H1 (cell line): ENCODE results near the gene TUBGCP2. TPM values are rescaled to one million over a fixed set of nuclear protein-coding genes. Genes with fewer than 3 reads are reported as not detected.

ENCODE experiments used
- CTCF ChIA-PET: fragments of 300-600 bp; sonication (Branson Sonifier 250); formaldehyde crosslinking; loops from one replicate; lab custom pipeline; 2021; ENCODE audit not compliant: partially characterized antibody; lab: Charles Lee
- POLR2A ChIA-PET: fragments of 300-600 bp; sonication (Branson Sonifier 250); formaldehyde crosslinking; loops from one replicate; lab custom pipeline; 2021; ENCODE audit warnings: inconsistent platforms; ENCODE audit not compliant: partially characterized antibody; lab: Charles Lee
- DNase-seq, 2 experiments: peaks; one replicate each; pipeline versions ENCODE4 v3.0.0 to v3.0.0-alpha.2; 2010 to 2022; ENCODE audit warnings: low spot score in 2 of 2, low read depth in 1 of 2, mixed read lengths in 1 of 2
- FAIRE-seq: peaks from 2 replicates; lab custom pipeline; 2011; peaks lifted over from hg19 to GRCh38; lab: Jason Lieb, UNC
- H2AFZ ChIP-seq: 2 replicates; pipeline ENCODE4 v1.8.1; 2012; ENCODE audit warnings: low read length, inconsistent platforms
- H2AK5ac ChIP-seq: 2 replicates; pipeline ENCODE4 v1.6.1; 2013; ENCODE audit warnings: low read depth, low read length
- H2BK120ac ChIP-seq: replicated peaks from 2 replicates; pipeline ENCODE3; 2013; ENCODE audit warnings: low read depth, low read length, inconsistent platforms
- H2BK12ac ChIP-seq: 2 replicates; pipeline ENCODE4 v1.6.1; 2013; ENCODE audit warnings: low read depth, low read length
- H2BK15ac ChIP-seq: 2 replicates; pipeline ENCODE4 v1.6.1; 2013; ENCODE audit warnings: low read length
- H2BK20ac ChIP-seq: 2 replicates; pipeline ENCODE4 v1.6.1; 2013; ENCODE audit warnings: low read length
- H2BK5ac ChIP-seq: 2 replicates; pipeline ENCODE4 v1.6.1; 2013; ENCODE audit warnings: low read depth, low read length
- H3K14ac ChIP-seq: 2 replicates; pipeline ENCODE4 v1.6.1; 2013; ENCODE audit warnings: inconsistent platforms; ENCODE audit not compliant: insufficient read length
- H3K18ac ChIP-seq: 2 replicates; pipeline ENCODE4 v1.6.1; 2013; ENCODE audit warnings: low read length; ENCODE audit errors: extremely low read depth
- H3K23ac ChIP-seq: 2 replicates; pipeline ENCODE4 v1.6.1; 2013; ENCODE audit warnings: inconsistent platforms; ENCODE audit not compliant: insufficient read length
- H3K23me2 ChIP-seq: 2 replicates; pipeline ENCODE4 v1.6.1; 2013; ENCODE audit warnings: low read depth, low read length
- H3K27ac ChIP-seq: 2 replicates; pipeline ENCODE4 v1.6.1; 2011; ENCODE audit warnings: low read depth, low read length, inconsistent platforms
- H3K27me3 ChIP-seq, 4 experiments: replicated peaks in 1 of 4; 1 replicate in 1 of 4; 2 replicates in 3 of 4; pipeline versions ENCODE4 v1.6.1 to v1.8.1; 2011 to 2013; ENCODE audit warnings: low read length in 3 of 4, mild to moderate bottlenecking in 3 of 4, inconsistent platforms in 2 of 4, mixed read lengths in 2 of 4, moderate library complexity in 1 of 4; ENCODE audit not compliant: control insufficient read depth in 3 of 4, insufficient read depth in 3 of 4; ENCODE audit errors: extremely low read depth in 1 of 4
- H3K36me3 ChIP-seq, 4 experiments: 2 replicates each; pipeline versions ENCODE4 v1.6.1 to v1.8.1; 2011 to 2013; ENCODE audit warnings: mild to moderate bottlenecking in 4 of 4, low read length in 3 of 4, moderate library complexity in 2 of 4, control low read depth in 1 of 4, inconsistent platforms in 1 of 4; ENCODE audit not compliant: insufficient read depth in 4 of 4, control insufficient read depth in 2 of 4
- H3K4ac ChIP-seq: replicated peaks from 2 replicates; pipeline ENCODE3; 2013; ENCODE audit warnings: low read length, low read depth, mixed read lengths, inconsistent platforms; ENCODE audit not compliant: insufficient read length
- H3K4me1 ChIP-seq, 4 experiments: replicated peaks in 1 of 4; 1 replicate in 1 of 4; 2 replicates in 3 of 4; pipeline versions ENCODE4 v1.6.1 to v1.8.1; 2011 to 2013; ENCODE audit warnings: low read length in 3 of 4, inconsistent platforms in 2 of 4, mixed read lengths in 1 of 4; ENCODE audit not compliant: insufficient read depth in 4 of 4, control insufficient read depth in 3 of 4
- H3K4me2 ChIP-seq, 2 experiments: 2 replicates each; pipeline versions ENCODE4 v1.6.1 to v1.8.1; 2011 to 2013; ENCODE audit warnings: low read depth in 2 of 2, low read length in 2 of 2, control low read depth in 1 of 2, inconsistent platforms in 1 of 2, mild to moderate bottlenecking in 1 of 2; ENCODE audit not compliant: insufficient read depth in 1 of 2
- H3K4me3 ChIP-seq, 4 experiments: fragments of 200-600, 300-600 bp in 1 of 4; sonication (generic), shearing (Covaris generic), sonication (Bioruptor Twin) in 1 of 4; 2 replicates each; pipeline versions ENCODE4 v1.5.1 to v1.8.1; 2011 to 2016; ENCODE audit warnings: low read length in 4 of 4, low read depth in 3 of 4, control low read depth in 2 of 4, inconsistent platforms in 2 of 4, mild to moderate bottlenecking in 2 of 4, mixed read lengths in 1 of 4, moderate library complexity in 1 of 4; ENCODE audit not compliant: insufficient read depth in 2 of 4; ENCODE audit errors: extremely low read depth in 1 of 4
- H3K56ac ChIP-seq: replicated peaks from 2 replicates; pipeline ENCODE3; 2013; ENCODE audit warnings: low read depth, mild to moderate bottlenecking, mixed read lengths, low read length, inconsistent platforms; ENCODE audit not compliant: insufficient read length
- H3K79me1 ChIP-seq: 2 replicates; pipeline ENCODE4 v1.6.1; 2013; ENCODE audit warnings: low read depth, low read length, control low read depth
- H3K79me2 ChIP-seq, 2 experiments: 2 replicates each; pipeline versions ENCODE4 v1.6.1 to v1.8.1; 2012 to 2013; ENCODE audit warnings: low read length in 2 of 2, mild to moderate bottlenecking in 2 of 2, inconsistent platforms in 1 of 2; ENCODE audit not compliant: insufficient read depth in 2 of 2, control insufficient read depth in 1 of 2
- H3K9ac ChIP-seq, 4 experiments: replicated peaks in 1 of 4; 1 replicate in 1 of 4; 2 replicates in 3 of 4; pipeline versions ENCODE4 v1.6.1 to v1.8.1; 2011 to 2013; ENCODE audit warnings: low read depth in 3 of 4, low read length in 3 of 4, control low read depth in 2 of 4, mild to moderate bottlenecking in 2 of 4, moderate library complexity in 2 of 4, inconsistent platforms in 1 of 4; ENCODE audit errors: extremely low read depth in 1 of 4
- H3K9me3 ChIP-seq, 2 experiments: 2 replicates each; pipeline versions ENCODE4 v1.6.1 to v1.8.1; 2012 to 2013; ENCODE audit warnings: mild to moderate bottlenecking in 2 of 2, moderate library complexity in 2 of 2, control low read depth in 1 of 2, inconsistent platforms in 1 of 2, low read depth in 1 of 2, low read length in 1 of 2, mixed read lengths in 1 of 2; ENCODE audit not compliant: insufficient read depth in 2 of 2
- H4K20me1 ChIP-seq, 2 experiments: replicated peaks in 1 of 2; 2 replicates each; pipeline versions ENCODE3 to v1.8.1; 2011 to 2013; ENCODE audit warnings: inconsistent platforms in 2 of 2, low read length in 2 of 2, mild to moderate bottlenecking in 1 of 2; ENCODE audit not compliant: insufficient read depth in 2 of 2, control insufficient read depth in 1 of 2
- H4K5ac ChIP-seq: 2 replicates; pipeline ENCODE4 v1.6.1; 2013; ENCODE audit warnings: low read length, low read depth, mixed read lengths, inconsistent platforms; ENCODE audit not compliant: insufficient read length
- H4K8ac ChIP-seq: 2 replicates; pipeline ENCODE4 v1.8.0; 2013; ENCODE audit warnings: mild to moderate bottlenecking, moderate library complexity, low read length, inconsistent platforms; ENCODE audit not compliant: insufficient read depth; ENCODE audit errors: extremely low read depth
- H4K91ac ChIP-seq: replicated peaks from 2 replicates; pipeline ENCODE3; 2013; ENCODE audit warnings: low read length, mixed read lengths, inconsistent platforms; ENCODE audit not compliant: insufficient read length
- CEBPB ChIP-seq: IDR thresholded peaks from 2 replicates; pipeline ENCODE4 v1.6.1; 2012; ENCODE audit warnings: low read depth, low read length
- JUND ChIP-seq: IDR thresholded peaks from 2 replicates; pipeline ENCODE4 v1.6.1; 2011; ENCODE audit warnings: mild to moderate bottlenecking, improper control_type of control experiment, low read length
- SIN3A ChIP-seq, 2 experiments: IDR thresholded peaks in 1 of 2; conservative IDR thresholded peaks in 1 of 2; 2 replicates each; pipeline ENCODE4 v1.6.1; 2011 to 2012; ENCODE audit warnings: low read length in 2 of 2, improper control_type of control experiment in 1 of 2, low read depth in 1 of 2, mild to moderate bottlenecking in 1 of 2
- SIRT6 ChIP-seq: IDR thresholded peaks from one replicate; pipeline ENCODE4 v1.7.1; 2012; ENCODE audit warnings: low read length, inconsistent platforms
- TCF12 ChIP-seq: IDR thresholded peaks from 2 replicates; pipeline ENCODE4 v1.6.1; 2011; ENCODE audit warnings: low read depth, mild to moderate bottlenecking, low read length
- WGBS, 2 experiments: shearing (Covaris generic) in 1 of 2; methylation state at CpG; one replicate each; pipeline versions ENCODE4 v1.1.6 to v1.1.7; 2013 to 2015; ENCODE audit warnings: low lambda C conversion rate in 2 of 2, mixed read lengths in 2 of 2, inconsistent platforms in 1 of 2, low coverage in 1 of 2, missing lambda C conversion rate in 1 of 2; ENCODE audit not compliant: insufficient replicate concordance in 2 of 2, insufficient coverage in 1 of 2, insufficient read length in 1 of 2; ENCODE audit errors: extremely low coverage in 1 of 2, missing lambda C conversion rate in 1 of 2; 5-methylcytosine and 5-hydroxymethylcytosine counted together
- polyA plus RNA-seq, 7 experiments: library from polyadenylated mRNA; depleted of rRNA in 3 of 7; stranded (reverse) in 5 of 7; unstranded in 2 of 7; fragments of >200 nt in 5 of 7; fragments of 200-250 nt in 2 of 7; gene quantifications; 1 replicate in 5 of 7; 2 replicates in 1 of 7; 4 replicates in 1 of 7; pipeline versions ENCODE4 v1.2.1 to v1.2.3, GENCODE V29; 2011 to 2013; ENCODE audit warnings: missing spikeins in 2 of 7, mixed read lengths in 2 of 7
- total RNA-seq: library from RNA; stranded (reverse); fragmentation: NEBNext Ultra II Directional; extraction: Animal tissue kit (Norgen Biotek cat#: 25700); gene quantifications from 2 replicates; pipeline ENCODE4 v1.2.1, GENCODE V29; 2021

The TUBGCP2 gene
- total and polyA plus RNA-seq, 2 of the 8 experiments (the other 6 are each of a cell fraction or from before 2014, with no cell fraction given): 34.9 to 51.9 TPM

DNA sequence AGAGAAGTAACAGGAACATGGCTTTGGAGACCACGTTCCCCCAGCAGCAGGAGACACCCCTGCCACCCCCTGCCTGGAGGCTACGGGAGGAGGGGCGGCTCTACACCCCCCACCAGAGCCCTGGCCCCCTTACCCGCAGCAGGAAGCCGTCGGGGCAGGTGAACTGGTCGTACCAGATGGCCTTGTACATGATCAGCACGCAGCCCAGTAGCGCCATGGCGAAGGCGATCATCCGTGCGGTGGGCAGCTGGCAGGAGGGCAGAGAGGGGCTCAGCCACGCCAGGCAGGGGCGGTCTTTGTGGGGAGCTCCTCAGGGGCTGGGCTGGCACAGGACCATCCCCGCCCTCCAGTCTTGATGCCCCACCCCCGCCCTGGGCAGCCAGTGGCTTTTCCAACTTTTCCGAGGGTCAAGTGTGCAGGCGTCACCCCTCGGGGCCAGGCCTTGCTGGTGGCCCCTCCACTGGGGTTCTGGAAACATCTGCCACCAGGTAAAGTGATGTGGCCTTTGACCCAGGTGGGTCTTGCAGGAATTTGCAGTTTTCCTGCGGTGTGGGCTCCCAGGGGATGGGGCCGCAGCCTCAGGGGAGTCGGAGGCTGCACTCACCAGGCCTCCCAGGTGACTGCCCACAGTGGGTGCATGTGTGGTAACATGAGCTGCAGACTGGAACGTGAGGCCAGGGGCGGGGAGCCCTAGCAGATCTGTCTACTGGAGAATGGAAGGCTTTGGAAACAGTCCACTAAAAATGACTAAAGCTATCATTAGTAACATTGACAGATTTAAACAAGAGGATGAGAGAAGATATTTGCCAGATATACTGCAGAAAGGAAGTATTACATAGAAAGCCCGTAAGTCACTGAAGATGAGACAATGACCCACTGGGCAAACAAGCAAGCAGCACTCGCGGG, 18.3 kb upstream of the TUBGCP2 start:
- no peaks in the 10 kb centered on the region for H3K36me3 ChIP-seq
- no peak overlapping the region for H3K56ac ChIP-seq
- H3K79me1 ChIP-seq: no peaks in the 10 kb centered on the region
- H2BK120ac ChIP-seq: no peak overlapping the region
- no peak overlapping the region for H2BK20ac ChIP-seq
- peak overlapping the region; percentile 60 for H3K4ac ChIP-seq
- H2BK5ac ChIP-seq: no peak overlapping the region
- 80% methylated on average over 21 of the region's 28 CpGs; no CpG with 5 or more reads in 1 of the 2 experiments for WGBS, 2 experiments
- no peak overlapping the region for H2AK5ac ChIP-seq
- H2AFZ ChIP-seq: no peak overlapping the region
- no peak overlapping the region for H2BK15ac ChIP-seq
- no peaks in the 10 kb centered on the region for H3K9me3 ChIP-seq
- POLR2A ChIA-PET: interaction anchor here (1.0 to 4.3 kb wide), 4 partner anchors 13 to 34 kb away, joined by 3 to 24 read pairs (median 7); partner anchors contain the start of genes FUOM and PRAP1
- peak overlapping the region in 1 of 4 experiments; percentile 69; a peak in 2 of 8 replicates for H3K4me3 ChIP-seq
- H3K79me2 ChIP-seq: no peaks in the 10 kb centered on the region
- H3K4me1 ChIP-seq: peaks cover 0 to 27% (median 6%) of the 10 kb centered on the region in 4 experiments; a peak in 6 of 7 replicates
- H3K14ac ChIP-seq: no peak overlapping the region
- no peak overlapping the region for H4K5ac ChIP-seq
- H3K9ac ChIP-seq: no peak overlapping the region
- H3K27ac ChIP-seq: no peak overlapping the region
- H3K23ac ChIP-seq: no peak overlapping the region
- H2BK12ac ChIP-seq: peak overlapping the region; percentile 18; the same call in 1 of the 2 replicates
- H3K27me3 ChIP-seq: peaks cover 17 to 59% (median 48%) of the 10 kb centered on the region in 4 experiments
- no peak for DNase-seq
- H3K18ac ChIP-seq: no peak overlapping the region; the same call in 1 of the 2 replicates
- H4K20me1 ChIP-seq: peaks cover 0 to 2% of the 10 kb centered on the region in 2 experiments
- H4K91ac ChIP-seq: no peak overlapping the region
- peak overlapping the region in 1 of 2 experiments; percentile 85; a peak in 2 of 4 replicates for H3K4me2 ChIP-seq
- peak overlapping the region; percentile 35; the same call in 1 of the 2 replicates for H4K8ac ChIP-seq
- FAIRE-seq: no peak
- peaks cover 6% of the 10 kb centered on the region; the same call in 1 of the 2 replicates for H3K23me2 ChIP-seq
- CTCF ChIA-PET: interaction anchor here (0.5 to 5.3 kb wide), 8 partner anchors 12 to 195 kb away, joined by 3 to 57 read pairs (median 19); no protein-coding TSS in a partner anchor
- TF ChIP-seq JUND: no peak
- no peak for TF ChIP-seq SIN3A (conservative IDR thresholded peaks at IDR 0.05 in 1 of 2, IDR thresholded peaks at IDR 0.05 in 1 of 2; ENCODE audit: low read depth in 1 of 2, low read length in 2 of 2)
- no peak for TF ChIP-seq TCF12
- no peak for TF ChIP-seq CEBPB
- TF ChIP-seq SIRT6: no peak
